GM19328 (cell line): ENCODE measurements around the gene LIG1.

Experiments used
- ATAC-seq: cut with Tn5 transposase; IDR thresholded peaks from one replicate; pipeline ENCODE4 v1.9.1; 2021; ENCODE audit warnings: mild to moderate bottlenecking, moderate library complexity; ENCODE audit not compliant: unreplicated experiment

The LIG1 gene

DNA sequence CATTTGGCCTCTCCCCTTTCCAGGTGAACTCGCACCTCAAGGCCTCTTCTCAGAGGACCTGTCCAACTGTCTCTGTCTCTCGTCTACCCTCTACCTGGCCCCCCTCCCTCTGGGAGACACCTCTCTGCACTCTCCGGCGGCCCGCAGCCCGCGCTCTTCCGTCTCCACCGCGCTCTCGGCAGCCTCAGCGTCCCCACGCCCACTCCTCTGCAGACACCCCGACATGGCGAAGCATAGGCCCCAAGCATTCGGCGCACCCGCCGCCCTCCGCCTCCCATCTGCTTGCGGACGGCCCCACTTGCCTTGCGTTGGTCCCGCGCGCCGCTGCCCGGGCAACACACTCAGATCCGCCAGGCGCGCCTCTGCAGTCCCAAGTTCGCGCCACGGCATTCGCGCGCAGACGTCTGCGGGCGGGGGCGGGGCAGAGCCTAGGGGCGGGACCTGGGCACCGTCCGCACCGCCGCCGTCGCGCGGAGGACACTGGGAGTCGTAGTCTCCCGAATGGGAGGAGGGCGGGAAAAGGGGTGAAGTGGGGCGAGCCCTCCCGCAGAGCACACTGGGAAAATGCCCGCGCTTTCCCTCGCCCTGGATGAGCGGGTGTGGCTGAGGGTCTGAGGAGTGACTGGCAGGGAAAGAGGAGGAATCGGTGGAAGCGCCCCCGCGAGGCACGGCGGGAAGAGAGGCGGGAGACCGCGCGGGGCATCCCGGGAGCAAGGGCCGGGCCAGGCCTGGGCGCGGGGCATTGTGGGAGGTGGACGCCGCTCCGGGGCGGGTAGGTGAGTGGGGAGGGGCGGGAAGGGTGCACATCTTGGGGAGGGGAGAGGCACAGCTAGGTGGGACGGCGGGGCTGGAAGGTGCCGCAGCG, at the start of gene LIG1, which contains the start of gene ZSWIM9:
Gene LIG1, minus strand, starts transcription at position 406 of the 865 bp plus-strand sequence. CDS start 4,778 bp downstream, outside the sequence.
Gene ZSWIM9, plus strand, starts transcription at position 742 of the 865 bp plus-strand sequence. CDS start 1,123 bp downstream, outside the sequence.
- peak; percentile 90 for ATAC-seq

DNA sequence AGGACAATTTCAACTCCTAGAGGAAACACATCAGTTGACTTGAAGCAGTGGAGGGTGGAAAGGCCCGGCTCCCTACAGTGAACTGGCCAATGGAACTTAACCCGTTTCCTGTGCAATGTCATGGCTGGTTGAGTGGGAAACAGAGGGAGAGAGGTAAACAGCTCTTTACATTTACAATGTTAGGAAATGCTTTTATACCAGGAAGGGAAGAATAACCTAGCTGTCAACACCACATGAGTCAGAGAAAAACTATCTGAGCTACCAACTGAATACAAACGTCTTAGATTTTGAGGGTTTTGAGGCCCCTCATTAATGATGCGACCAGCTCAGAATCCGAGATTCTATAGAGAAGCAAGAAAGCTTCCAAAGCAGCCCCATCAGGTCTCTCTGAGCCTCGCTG, 48.9 kb upstream of the LIG1 start:
- ATAC-seq, result no peak

DNA sequence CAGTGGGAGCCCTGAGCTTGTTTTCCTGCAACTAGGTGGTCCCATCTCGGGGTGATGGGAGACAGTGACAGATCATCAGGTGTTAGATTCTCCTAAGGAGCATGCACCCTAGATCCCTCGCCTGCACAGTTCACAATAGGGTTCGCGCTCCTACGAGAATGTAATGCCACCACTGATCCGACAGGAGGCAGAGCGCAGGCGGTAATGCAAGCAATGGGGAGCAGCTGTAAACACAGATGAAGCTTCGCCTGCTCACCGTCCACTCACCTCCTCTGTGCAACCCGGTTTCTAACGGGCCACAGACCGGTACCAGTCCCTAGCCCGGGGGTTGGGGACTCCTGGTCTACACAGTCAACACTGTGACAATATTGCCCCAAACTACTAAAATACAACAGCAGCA, 46.8 kb upstream of the LIG1 start:
- no peak for ATAC-seq

DNA sequence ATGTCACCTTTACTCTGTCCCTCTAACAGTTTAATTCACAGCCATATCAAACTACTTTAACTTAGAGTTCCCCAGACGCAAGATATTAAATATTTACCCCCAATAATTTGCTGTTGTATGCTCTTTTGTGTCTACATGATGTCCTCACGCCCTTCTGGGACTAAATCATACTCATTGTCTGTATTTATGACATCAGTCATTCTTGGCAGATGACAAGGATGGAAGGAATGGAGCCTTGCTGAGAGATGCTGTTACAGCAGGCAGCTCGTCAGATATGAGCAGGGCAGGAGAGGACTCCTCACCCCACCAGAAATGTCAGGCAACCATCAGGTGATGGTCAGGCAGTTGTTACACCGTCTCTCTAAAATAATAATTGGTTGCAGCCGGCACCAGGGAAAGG, 43.8 kb upstream of the LIG1 start:
- no peak for ATAC-seq

DNA sequence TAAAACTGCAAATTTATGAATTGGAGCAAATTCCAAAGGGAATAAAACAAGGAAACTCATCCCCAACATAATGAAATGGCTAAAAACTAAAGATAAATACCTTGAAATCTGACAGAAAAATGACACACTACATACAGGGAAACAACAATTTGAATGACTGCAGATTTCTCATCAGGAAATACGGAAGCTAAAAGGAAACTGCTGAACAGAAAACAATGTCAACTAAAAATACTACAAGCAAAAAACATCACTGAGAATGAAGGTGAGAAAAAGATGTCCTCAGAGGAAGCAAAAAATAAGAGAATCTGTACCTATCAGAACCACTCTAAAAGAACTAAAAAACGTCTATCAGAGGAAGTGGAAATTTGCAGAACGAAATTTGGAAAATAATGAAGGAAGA, 39.9 kb upstream of the LIG1 start:
- ATAC-seq, result no peak

DNA sequence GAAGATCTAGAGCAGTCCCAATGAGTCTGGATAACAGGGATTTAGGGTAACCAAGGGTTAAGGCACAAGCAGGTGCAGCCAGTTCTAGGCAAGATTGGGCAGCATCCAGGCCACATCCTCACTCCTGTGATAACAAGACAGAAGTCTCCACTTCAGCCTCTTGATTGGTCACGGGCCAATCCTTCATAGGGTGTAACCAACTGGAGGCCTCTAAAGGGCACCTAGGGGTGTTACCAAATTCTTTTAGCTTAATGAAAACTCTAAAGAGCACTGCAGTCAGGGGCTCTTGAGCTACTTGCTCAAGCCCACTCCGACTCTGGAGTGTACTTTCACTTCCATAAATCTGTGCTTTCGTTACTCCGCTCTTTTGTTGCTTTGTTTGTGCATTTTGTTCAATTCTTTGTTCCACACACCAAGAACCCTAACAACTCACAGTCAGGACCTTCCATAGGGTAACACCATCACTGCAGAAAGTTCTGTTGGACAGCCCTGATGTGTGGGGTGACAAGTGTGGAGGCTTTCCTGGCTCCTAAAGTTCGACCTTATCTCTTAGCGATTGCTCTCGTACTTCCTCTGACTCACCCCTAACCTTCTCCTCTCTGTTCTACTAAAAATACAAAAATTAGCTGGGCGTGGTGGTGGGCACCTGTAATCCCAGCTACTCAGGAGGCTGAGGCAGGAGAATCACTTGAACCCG, 36.4 kb upstream of the LIG1 start:
- ATAC-seq, result no peak

DNA sequence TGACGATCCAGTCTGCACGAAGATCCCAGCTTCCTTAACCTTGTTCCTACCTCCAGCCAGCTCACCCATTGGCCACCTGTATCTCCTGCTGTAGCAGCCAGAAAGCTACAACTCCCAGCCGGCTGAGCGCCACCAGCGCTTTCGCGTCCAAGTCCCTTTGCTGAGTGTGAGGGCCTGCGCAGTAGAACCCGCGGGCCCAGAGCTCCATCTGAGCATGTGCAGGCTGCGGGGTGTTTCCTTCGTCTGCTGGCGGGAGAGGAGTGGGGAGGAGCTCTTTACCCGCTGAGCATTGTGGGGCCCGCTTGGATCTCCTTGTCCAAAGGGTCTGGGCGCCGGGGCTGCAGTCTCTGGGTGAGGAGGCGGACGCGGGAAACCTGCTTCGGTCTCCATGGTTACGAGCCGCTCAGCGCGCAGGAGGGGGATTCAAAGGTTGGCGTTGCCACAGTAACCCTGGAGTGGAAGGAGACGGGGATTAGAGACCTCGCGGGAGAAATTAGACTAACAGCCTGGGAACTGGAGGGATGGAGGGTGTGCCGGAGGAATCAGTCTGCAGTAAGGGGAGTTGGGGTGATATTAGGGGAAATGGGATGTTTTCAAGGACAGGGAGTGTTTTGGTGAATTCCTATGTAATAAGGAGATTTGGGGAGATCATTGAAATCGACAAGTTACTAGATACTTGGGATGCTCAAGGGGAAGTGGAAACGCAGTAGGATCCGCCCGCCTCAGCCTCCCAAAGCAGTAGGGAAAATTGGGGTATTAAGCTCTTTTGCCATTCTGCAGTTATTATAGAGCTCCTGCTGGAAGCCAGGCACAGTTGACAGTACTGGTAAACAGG, 33.9 kb upstream of the LIG1 start:
- ATAC-seq, result peak; percentile 82

DNA sequence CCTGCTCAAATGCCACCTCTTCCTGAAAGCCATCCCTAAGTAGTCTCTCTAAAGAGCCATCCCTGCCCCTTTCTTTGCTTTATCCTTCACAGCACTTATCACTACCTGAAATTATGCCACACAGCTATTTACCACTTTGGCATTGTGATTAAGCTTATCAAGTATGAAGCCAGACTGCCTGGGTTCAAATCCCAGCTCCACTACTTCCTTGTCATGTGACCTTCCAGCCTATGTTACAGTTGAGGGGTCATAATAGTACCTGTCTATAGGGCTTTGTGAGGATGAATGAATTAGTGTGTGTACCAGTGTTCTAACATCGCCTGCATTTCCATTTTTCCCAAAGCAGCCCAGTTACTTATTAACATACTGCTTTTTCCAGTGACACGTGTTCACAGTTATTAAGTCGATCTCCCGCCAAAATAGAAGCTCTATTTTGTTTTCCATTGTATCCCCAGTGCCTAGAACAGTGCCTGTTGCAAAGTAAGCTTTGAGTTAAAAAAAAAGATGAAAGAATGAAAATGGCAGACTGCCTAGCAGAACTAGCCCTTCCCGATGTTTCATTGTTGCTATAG, 33.2 kb upstream of the LIG1 start:
- ATAC-seq, result no peak

DNA sequence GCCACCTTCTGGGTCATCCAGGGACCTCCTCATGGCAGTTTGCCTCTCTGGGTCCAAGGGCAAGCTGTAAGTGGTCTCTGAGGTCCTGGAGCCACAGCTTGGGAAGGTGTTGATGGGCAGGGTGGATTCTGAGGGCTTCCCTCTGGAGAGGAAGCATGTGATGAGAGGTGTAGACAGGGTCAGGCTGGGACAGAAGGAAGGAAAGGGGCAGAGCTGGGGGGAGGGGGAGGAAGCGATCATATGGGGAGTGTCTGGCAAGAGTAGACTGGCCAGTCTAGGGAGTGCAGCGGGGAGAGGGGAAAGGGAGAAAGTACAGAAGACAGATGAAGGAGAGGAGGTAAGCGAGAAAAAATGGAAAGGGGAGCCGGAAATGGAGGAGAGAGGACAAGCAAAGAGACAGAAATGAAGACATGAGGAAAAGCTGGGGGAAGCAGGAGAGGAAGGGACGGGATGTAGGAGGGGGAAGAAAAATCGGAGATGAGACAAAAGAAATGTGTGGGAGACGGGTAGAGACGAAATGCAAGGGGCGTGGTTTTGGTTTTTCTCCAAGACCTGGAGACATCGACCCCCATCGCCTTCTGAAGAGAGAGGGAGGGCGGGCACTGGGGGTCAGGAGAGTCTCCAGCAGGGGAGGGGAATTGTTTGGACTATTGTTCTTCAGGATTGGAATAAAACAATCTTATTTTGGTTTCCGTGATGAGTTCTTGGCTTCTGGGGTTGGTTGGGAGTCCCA, 27.0 kb upstream of the LIG1 start:
- no peak for ATAC-seq

DNA sequence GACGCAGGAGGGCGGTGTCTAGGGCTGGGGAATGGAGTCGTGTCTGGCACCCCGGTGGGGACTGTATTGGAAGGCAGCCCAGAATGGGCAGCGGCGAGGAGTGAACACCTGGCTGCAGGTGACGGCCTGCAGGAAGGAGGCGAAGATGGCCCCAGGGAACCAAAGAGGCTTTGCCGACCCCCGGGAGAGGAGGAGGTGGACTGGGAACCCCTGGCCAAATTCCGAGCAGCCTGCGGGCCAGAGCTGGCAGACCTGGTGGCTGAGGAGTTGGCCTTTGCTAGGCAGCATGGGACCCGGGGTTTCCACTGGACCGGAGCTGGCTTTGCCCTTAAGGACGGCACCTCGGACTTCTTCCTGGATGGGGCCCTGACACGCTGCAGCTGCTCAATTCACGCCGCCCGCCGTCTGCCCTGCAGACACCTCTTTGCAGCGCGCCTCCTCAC, 26.2 kb upstream of the LIG1 start:
- ATAC-seq, result no peak

DNA sequence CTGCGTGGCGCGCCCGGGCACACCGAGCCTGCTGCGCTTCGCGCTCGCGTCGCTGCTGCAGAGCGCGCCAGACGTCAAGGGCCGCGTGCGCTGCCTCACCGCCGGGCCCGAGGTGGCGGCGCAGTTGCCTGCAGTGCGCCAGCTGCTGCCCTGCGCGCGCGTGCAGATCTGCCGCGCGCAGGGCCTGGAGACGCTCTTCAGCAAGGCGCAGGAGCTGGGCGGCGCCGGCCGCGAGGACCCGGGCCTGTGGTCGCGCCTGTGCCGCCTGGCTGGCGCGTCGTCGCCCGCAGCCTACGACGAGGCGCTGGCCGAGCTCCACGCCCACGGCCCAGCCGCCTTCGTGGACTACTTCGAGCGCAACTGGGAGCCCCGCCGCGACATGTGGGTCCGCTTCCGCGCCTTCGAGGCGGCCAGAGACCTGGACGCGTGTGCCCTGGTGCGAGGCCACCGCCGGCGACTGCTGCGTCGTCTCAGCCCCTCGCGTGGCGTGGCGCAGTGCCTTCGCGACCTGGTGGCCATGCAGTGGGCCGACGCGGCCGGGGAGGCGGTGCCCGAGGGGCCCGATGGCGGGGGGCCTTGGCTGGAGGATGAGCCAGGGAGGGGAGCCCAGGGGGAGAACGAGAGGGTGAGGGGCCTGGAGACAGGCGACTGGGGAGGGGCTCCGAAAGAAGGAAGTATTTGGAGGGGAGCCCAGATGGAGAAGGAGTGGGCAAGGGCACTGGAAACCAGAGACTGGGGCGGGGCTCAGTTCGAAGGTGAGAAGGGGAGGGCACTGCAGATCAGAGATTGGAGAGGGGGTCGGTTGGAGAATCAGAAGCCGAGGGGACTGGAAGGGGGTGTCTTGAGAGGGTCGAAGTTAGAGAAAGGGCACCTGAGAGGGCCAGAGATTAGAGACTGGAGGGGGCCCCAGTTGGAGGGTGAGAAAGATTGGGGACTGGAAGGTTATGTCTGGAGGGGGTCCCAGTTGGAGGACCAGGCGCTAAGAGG, 25.0 kb upstream of the LIG1 start:
- ATAC-seq, result no peak

DNA sequence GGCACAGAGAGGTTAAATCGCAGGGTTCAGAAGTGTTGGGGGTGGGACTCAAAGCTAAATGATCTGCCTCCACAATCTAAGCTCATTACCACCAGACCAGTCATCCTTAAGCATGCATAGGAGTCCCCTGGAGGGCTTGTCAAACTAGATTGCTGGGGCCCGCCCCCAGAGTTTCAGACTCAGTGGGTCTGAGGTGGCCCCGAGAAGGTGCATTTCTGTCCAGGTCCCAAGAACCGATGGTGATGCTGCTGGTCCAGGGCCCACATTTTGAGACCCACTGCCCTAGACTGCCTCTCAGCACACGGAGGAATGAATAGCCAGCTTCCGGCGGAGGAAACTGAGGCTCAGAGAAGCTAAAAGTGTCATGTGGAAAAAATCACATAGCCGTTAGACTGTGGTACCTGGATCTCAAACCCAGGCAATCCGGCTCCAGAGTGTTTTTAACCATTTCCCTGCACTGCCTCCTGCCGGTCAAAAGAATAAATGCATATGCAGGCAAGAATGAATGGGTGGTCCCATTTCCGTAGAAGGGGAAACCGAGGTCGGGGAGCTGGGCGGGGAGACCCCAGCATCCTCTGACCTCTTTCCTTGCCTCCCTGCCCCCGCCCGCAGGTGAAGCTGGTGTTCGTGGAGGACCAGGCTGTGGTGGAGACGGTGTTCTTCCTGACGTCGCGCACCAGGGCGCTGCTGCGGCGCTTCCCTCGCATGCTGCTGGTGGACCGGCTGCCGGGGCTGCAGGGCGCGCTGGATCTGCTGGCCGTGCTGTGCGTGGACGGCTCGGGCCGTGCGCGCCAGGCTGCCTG, 24.1 kb upstream of the LIG1 start:
- no peak for ATAC-seq

DNA sequence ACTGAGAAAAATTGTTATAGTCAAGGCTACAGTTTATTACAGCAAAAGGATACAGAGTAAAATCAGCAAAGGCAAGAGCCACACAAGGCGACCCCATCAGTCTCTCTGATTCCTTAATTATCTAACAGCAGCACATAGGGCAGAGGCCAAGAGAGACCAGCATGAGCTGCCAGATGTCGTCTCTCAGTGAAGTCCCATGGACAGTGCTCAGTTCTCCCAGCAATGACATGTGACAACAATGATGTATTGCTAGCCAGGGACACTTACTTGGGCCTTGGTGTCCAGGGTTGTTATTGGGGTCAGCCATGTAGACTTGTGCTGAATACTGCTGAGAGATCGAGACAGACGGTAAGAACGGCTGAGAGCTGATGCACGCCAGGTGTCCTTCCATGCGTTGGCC, 22.6 kb upstream of the LIG1 start:
- ATAC-seq, result no peak

DNA sequence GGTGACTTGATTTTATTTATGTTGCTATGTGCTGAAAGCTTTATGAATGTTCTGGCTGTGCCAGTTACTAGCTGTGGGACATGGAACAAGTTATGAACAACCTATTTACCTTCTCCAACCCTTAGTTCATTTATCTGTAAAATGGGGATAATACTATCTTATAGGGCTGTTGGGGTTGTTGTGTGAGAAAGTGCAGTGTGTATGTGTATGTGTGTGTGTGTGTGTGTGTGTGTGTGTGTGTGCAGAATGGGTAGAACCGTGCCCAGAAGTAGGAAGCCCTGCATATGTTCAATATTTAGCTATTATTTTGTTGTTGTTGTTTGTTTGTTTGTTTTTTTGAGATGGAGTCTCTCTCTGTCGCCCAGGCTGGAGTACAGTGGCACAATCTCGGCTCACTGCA, 20.7 kb upstream of the LIG1 start:
- no peak for ATAC-seq

DNA sequence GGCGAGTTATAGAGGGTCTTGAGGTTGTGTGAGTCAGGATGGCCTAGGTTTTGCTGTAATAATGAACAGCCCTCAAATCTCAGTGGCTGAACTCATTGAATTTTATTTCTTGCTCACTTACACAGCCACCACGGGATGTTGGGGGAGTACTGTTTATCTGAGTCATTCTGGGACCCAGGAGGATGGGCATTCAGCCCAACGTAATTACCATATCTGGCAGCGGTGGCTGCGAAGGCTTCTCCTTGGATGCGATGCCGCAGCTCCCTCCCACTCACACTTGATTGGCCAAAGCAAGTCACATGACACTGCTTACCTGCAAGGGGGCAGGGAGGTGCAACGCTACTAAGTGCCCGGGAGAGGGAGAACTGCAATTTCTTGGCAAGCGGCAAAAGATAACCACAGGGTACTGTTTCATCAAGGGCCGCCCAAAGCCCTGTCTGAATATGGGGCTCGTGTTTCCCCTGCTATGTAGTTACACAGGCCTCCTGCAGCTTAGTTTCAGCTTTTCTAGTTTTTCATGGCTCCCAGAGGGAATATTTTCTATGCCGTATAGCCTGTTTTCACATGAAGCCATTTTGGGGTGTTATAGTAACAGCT, 20.2 kb upstream of the LIG1 start:
- no peak for ATAC-seq

DNA sequence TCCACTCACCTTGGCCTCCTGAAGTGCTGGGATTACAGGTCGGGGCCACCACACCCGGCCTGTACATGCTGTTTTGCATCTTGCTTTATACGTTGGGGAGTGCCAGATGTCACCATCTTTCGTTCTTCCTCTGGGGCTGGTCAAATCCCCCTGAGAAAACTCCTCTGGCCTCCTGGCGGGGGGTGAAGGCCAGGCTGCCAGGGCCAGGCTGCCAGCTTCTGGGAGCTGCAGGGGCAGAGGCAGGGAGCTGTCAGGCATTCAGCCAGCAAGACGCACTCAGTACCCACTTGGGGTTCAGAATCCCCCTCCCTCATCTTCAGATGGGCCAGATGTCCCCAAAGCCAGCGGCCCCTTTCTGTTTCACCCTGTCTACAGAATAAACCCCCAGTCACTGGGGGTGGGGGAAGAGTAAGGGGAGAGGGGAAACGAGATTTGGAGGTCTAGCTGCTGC, 16.4 kb upstream of the LIG1 start:
- ATAC-seq, result no peak

DNA sequence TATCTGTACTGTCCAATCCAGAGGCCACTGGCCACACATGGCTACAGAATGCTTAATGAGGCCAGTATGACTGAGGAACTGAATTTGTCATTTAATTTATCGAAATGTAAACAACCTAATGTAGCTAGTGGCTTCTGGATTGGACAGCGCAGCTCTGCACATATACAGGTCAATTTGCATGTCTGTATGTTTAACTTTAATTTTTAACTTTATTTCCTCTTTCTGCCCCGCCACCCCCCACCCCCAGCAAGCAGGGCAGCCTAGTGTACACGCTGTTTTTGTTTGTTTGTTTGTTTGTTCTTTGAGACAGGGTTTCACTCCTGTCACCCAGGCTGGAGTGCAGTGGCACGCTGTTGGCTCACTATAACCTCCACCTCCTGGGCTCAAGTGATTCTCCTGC, 15.9 kb upstream of the LIG1 start:
- no peak for ATAC-seq

DNA sequence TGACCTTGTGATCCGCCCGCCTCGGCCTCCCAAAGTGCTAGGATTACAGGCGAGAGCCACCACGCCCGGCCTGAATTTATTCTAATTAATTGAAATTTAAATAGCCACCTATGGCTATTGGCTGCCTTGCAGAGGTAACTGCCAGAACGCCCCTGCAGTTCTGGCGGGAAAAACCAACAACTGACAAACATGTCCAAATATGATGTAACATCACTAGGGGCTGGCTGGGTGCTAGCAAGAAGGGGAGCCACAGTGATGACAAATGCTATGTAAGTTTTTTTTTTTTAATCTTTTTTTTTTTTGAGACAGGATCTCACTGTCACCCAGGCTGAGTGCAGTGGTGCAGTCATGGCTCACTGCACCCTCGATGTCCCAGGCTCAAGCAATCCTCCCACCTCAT, 13.2 kb upstream of the LIG1 start:
- ATAC-seq, result no peak
